Activated T-helper 1 cell treated with Interleukin-2 at 50 U/mL for 16 hours (primary cell): ENCODE results near the gene BSN.

Source experiments
- DNase-seq: peaks from one replicate; pipeline ENCODE4 v3.0.0-alpha.2; 2020; ENCODE audit warnings: low read depth

BSN gene

DNA sequence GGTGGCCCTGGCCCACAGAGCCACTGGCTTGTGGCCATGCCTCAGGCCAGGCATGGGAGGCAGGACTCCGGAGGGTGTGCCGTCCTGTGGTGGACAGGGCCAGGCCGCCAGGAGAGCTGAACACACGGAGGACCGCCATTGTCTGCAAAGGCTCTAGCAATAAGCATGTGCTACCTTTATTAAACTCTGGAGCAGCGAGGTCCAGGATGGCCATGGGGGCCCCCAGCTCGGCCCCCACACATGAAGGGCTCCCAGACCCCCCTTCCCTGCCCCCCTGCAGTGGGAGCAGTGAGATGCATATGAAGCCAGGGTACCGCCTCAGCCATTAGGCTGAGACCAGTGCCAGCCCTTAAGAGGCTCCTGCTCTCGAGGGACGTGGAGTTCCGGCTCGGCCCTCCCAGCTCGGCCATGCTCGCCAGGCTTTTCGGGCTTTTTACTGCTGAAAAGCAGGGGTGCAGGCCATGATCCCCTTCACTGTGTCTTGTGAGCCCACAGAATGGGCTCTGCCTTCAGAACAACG is 162.5 kb downstream of the BSN start:
- DNase-seq, result no peak

DNA sequence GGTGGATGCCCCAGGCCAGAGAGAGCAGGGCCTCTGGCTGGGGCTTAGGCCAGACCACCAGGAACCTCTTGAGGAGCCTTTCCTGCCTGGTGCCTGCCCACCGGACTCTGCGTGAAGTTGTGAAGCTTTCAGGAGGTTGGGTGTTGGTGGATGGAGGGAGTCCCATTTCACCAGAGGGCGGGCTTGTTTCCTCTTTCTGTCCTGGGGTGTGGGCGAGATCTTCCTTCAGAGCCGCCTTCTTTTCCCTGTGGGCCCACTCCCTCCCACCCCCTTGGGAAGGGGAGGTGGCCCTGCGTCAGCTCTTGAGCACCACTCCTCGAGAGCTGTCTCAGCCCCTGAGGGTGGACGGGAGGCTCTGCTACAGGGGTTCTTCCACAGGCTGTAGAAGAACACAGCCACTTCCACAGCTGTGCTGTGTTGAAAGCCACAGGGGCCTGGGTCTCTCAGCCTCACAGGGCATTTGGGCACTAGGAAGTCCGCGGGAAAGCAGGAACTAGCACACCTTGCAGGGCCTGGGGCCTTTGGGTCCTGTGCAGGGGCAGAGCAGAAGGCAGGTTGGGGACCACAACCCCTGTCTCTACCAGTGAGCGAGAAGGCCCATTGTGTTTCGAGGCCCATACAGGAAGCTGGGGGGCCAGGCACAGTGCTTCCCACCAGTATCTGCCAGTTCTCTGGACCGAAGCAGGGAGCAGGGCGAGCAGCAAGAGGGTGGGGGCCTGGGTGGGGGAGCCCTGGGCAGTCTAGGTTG is 163.1 kb downstream of the BSN start:
- no peak for DNase-seq

GRCh38 chr3:49717959-49718857 is 163.9 kb downstream of the BSN start:
- no peak for DNase-seq

DNA sequence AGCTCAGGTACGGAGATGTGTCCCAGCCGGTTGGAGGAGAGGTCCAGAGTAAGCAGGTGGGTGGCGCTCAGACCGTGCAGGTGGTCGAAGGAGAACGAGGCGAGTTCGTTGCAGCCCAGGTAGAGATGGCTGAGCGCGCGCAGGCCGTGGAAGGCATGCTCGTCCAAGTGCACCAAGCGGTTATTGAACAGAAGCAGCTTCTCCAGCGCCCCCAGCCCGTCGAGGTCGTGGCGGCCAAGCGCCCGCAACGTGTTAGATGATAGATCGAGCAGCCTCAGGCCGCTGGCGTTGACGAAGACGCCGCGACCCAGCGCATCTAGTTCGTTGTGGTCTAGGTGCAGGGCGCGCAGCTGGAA is 164.6 kb downstream of the BSN start:
- DNase-seq, result no peak

GRCh38 chr3:49719214-49719884 is 165.1 kb downstream of the BSN start, which contains the start of gene AMIGO3:
AMIGO3 (minus strand) TSS chr3:49719684; CDS start chr3:49719465, 219 bp downstream.
- DNase-seq, result peak; percentile 80
